Muscle layer of duodenum (tissue), 2 donors: Measurements from ENCODE around the gene ARID3A.

Source experiments
- H3K27ac ChIP-seq: one replicate; pipeline ENCODE4 v1.7.0; 2013; ENCODE audit warnings: mild to moderate bottlenecking, low read length
- H3K27me3 ChIP-seq: one replicate; pipeline ENCODE4 v1.7.0; 2013; ENCODE audit warnings: low read depth, mild to moderate bottlenecking, control low read depth, low read length
- H3K36me3 ChIP-seq, 2 donors: one replicate each; pipeline ENCODE4 v1.7.0; 2013; ENCODE audit warnings: low read length in 2 of 2, control low read depth in 1 of 2, mild to moderate bottlenecking in 1 of 2; ENCODE audit not compliant: insufficient read depth in 2 of 2, control insufficient read depth in 1 of 2
- H3K4me1 ChIP-seq, 2 donors: one replicate each; pipeline ENCODE4 v1.7.0; 2013; ENCODE audit warnings: low read length in 2 of 2, mild to moderate bottlenecking in 2 of 2, control low read depth in 1 of 2, moderate library complexity in 1 of 2; ENCODE audit not compliant: insufficient read depth in 2 of 2, control insufficient read depth in 1 of 2
- H3K4me3 ChIP-seq, 2 donors: one replicate each; pipeline ENCODE4 v1.7.0; 2013; ENCODE audit warnings: low read length in 2 of 2, low read depth in 1 of 2, mild to moderate bottlenecking in 1 of 2
- H3K9me3 ChIP-seq, 2 donors: one replicate each; pipeline ENCODE4 v1.7.0; 2013; ENCODE audit warnings: low read length in 2 of 2, control low read depth in 1 of 2, mild to moderate bottlenecking in 1 of 2; ENCODE audit not compliant: control insufficient read depth in 1 of 2
- donor health status: healthy.

Gene ARID3A

DNA sequence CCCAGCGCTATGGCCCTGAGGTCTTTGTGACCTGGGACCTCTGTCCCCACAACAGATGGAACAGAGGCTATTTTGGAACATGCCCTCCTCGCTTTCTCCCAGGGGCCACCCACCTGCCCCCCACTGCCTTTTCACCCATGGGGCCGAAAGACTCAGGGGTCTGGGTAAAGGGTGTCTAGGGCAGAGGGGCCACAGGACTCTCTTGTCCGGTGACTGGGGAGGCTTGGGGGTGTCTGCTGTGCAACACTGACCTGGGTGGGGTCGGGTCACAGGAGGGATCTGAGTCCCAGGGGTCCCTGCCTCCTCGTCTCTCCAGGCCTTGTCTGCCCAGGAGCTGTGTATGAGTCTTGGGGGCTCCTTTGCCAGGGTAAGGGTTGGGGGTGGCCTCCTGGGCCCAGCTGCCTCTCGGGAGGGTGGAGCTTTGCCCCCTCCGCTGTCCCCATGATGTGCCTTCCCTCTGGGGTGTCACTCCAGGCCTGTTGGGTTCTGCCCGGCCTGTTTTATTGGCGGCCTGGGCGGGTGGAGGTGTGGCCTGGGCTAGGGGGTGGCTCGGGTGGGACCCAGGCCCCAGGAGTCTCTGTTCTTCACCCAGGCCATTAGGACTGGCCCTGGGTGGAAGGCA, 2.1 kb downstream of the ARID3A start:
- no peak overlapping the region for H3K27ac ChIP-seq
- H3K4me3 ChIP-seq, result no peak overlapping the region
- peaks cover 0 to 28% of the 10 kb centered on the region in 2 donors for H3K4me1 ChIP-seq
- no peaks in the 10 kb centered on the region for H3K27me3 ChIP-seq
- no peaks in the 10 kb centered on the region for H3K9me3 ChIP-seq
- H3K36me3 ChIP-seq, result peaks cover 0 to 7% of the 10 kb centered on the region in 2 donors

DNA sequence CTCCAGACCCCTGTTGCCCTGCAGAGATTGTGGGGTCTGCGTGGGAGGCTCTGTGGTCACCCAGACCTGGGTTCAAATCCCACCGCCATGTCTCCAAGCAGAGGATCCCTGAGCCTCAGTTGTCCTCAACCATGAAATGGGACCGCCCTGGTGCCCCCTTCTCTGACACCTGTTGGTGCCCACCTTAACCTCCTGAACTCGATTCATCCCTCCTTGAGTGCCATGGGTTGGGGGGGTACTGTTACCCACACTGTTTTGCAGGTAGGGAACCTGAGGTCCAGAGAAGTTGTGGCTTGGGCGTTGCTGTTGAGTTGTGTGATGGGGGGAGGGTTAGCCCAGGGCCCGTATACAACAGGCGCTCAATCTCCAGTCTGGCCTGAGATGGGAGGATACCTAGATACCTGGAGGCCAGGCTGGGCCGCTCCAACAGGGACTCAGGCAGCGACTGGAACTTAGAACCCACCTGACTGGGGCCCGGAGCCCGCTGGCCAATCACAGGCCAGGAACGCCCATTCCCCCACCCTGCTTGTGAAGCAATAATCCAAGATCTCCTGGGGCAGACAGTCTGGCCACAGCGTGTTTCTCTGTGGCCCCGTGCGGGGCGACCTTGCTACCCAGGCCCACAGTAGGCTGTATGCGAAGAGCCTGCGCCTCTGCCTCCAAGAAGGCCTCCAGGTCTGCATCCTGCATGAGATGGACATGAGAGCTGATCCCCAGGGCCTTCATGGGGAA, 2.8 kb downstream of the ARID3A start:
- Histone ChIP-seq H3K9me3 (no peaks in the 10 kb centered on the region), H3K4me1 (peaks cover 0 to 35% of the 10 kb centered on the region in 2 donors), H3K36me3 (peaks cover 0 to 7% of the 10 kb centered on the region in 2 donors), H3K27ac (no peak overlapping the region), H3K4me3 (no peak overlapping the region), H3K27me3 (no peaks in the 10 kb centered on the region)

DNA sequence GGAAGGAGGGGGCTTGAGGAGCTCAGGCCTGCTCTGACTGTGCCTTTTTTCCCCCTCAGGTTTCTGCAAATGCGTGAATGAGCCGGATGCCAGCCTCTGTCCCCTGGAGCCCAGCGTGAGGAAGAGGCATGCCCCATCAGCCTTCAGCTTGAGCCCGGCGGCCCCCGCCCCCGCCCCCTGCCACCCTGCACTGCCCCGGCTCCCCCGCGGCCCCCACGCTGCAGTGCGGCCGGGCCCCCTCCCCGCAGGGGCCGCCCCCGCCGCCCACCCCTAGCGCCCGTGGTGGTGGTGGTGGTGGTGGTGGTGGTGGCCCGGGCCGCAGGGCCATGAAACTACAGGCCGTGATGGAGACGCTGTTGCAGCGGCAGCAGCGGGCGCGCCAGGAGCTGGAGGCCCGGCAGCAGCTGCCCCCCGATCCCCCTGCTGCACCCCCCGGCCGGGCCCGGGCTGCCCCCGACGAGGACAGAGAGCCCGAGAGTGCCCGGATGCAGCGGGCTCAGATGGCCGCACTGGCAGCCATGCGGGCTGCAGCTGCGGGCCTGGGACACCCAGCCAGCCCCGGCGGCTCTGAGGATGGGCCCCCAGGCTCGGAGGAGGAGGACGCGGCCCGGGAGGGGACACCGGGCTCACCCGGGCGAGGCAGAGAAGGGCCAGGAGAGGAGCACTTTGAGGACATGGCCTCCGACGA, 3.5 kb downstream of the ARID3A start:
- H3K27ac ChIP-seq, result no peak overlapping the region
- H3K27me3 ChIP-seq, result no peaks in the 10 kb centered on the region
- no peaks in the 10 kb centered on the region for H3K9me3 ChIP-seq
- peaks cover 0 to 7% of the 10 kb centered on the region in 2 donors for H3K36me3 ChIP-seq
- H3K4me3 ChIP-seq, result no peak overlapping the region
- H3K4me1 ChIP-seq, result peaks cover 0 to 42% of the 10 kb centered on the region in 2 donors

DNA sequence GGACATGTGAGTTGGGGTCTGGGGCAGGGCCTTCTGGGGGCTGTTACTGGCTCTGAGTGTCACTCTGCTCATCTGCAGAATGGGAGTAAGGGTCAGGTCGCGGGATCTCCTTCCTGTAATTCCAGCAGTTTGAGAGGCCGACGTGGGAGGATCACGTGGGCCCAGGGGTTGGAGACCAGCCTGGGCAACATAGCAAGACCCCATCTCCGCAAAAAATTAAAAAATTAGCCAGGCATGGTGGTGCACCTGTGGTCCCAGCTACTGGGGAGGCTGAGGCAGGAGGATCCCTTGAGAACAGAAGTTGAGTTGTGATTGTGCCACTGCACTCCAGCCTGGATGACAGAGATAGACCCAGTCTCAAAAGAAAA, 4.0 kb downstream of the ARID3A start:
- Histone ChIP-seq H3K9me3 (no peaks in the 10 kb centered on the region), H3K4me1 (peaks cover 0 to 42% of the 10 kb centered on the region in 2 donors), H3K27me3 (no peaks in the 10 kb centered on the region), H3K27ac (no peak overlapping the region), H3K4me3 (no peak overlapping the region), H3K36me3 (peaks cover 0 to 7% of the 10 kb centered on the region in 2 donors)

DNA sequence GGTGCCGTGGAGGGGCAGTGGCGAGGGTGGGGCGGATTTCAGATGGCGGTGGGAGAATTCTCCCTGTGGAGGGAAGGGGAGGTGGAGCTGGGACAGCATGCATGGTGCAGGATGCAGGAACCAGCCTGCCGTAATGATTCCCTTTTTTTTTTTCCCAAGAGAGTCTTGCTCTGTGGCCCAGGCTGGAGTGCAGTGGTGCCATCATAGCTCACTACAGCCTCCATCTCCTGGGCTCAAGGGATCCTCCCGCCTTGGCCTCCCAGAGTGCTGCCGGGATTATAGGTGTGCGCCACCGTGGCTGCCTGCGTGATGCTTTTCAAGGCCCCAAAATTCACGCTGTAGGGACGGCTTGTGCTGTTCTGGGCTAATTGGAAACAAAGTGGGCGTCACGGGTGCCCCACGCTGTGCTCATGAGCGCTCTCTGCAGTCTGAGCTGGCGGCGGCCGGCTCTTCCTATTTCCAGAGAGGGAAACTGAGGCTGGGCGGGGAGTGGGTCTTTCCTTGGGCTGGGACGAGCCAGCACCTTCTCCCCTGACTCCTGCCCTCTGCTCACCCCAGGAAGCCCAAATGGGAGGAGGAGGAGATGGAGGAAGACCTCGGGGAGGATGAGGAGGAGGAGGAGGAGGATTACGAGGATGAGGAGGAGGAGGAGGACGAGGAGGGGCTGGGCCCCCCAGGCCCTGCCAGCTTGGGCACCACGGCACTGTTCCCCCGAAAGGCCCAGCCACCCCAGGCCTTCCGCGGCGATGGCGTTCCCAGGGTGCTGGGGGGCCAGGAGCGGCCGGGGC, 6.2 kb downstream of the ARID3A start:
- peak overlapping the region in 1 of 2 donors; percentile 19 for H3K4me3 ChIP-seq
- no peak overlapping the region for H3K27ac ChIP-seq

DNA sequence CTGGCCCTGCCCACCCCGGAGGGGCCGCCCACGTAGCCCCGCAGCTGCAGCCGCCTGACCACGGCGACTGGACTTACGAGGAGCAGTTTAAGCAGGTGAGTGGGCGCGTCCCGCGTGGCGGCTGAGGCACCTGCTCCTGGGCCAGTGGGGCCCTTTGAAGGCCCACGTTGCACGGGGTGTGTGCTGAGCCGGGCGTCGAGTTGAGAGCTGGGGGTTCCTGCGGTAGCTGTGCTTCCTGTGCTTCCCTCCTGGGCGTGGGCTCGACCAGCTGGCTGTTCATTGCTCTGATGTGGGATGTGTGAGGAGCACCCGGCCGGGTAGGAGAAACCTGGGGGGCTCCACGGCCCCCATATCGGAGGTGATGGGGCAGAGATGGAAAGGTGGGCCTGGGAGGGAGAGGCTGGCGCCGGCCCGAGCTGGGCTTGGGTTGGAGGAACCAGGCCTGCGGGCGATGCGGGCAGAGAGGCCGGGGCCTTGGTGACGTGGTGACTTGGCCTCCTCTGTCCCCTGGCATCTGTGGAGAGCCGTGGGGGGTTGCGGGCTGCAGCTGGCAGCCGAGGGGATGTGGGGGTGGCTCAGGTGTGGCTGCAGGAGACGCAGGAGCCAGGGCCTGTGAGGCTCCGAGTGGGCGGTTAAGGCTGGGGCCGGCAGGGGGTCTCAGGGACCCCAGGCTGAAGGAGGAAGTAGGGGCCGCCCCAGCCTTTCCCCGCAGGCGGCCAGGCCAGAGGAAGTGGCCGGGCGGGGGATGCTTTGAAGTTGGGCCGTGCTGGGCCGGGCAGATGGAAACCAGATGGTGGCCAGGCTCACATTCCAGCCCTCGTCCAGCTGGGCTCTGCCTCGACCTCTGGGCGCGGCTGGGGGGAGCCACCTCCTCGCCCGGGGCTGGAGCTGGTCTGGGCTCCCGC, 7.1 kb downstream of the ARID3A start:
- no peaks in the 10 kb centered on the region for H3K9me3 ChIP-seq
- H3K4me3 ChIP-seq, result peak overlapping the region in 1 of 2 donors; percentile 19
- no peaks in the 10 kb centered on the region for H3K27me3 ChIP-seq
- H3K36me3 ChIP-seq, result peaks cover 0 to 7% of the 10 kb centered on the region in 2 donors
- H3K27ac ChIP-seq, result no peak overlapping the region
- H3K4me1 ChIP-seq, result peaks cover 0 to 39% of the 10 kb centered on the region in 2 donors

More for the DNA sequence above, 6.2 kb downstream of the ARID3A start:
- H3K4me1 ChIP-seq, result peaks cover 0 to 46% of the 10 kb centered on the region in 2 donors
- no peaks in the 10 kb centered on the region for H3K9me3 ChIP-seq
- H3K27me3 ChIP-seq, result no peaks in the 10 kb centered on the region
- H3K36me3 ChIP-seq, result peaks cover 0 to 7% of the 10 kb centered on the region in 2 donors

GRCh38 chr19:933553-933882, 7.7 kb downstream of the ARID3A start:
- Histone ChIP-seq H3K27me3 (no peaks in the 10 kb centered on the region), H3K4me3 (peak overlapping the region in 1 of 2 donors; percentile 19), H3K4me1 (peaks cover 0 to 36% of the 10 kb centered on the region in 2 donors), H3K36me3 (peaks cover 0 to 7% of the 10 kb centered on the region in 2 donors), H3K9me3 (no peaks in the 10 kb centered on the region), H3K27ac (no peak overlapping the region)

DNA sequence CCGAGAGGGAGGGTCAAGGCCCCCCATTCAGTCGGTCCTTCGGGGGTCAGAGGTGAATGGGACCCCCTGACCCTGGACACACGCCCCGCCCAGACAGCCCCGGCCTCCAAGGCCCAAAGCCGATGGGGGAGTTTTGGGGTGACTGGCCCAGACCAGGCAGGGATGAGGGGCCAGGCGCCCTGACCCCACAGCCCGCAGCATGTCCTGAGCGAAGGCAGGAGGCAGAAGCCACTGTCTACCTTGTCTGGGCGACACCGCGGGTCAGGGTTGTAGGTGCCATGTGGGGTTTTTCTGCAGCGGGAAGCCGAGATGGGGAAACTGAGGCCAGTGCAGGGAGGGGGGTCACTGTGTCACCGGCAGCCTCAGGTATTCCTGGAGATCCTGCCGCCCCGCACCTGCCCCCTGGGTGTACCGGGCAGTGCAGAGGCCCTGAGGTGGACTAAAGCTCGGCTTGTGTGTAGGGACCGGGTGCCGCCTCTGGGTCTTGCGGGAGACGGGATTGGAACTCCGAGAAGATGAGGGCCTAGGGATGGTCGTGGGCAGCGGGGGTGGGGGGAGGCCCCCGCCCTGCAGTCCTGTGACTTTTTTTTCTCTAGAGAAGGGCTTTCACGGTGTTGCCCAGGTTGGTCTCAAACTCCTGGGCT, 8.5 kb downstream of the ARID3A start:
- Histone ChIP-seq H3K36me3 (peaks cover 0 to 7% of the 10 kb centered on the region in 2 donors), H3K27me3 (no peaks in the 10 kb centered on the region), H3K4me3 (no peak overlapping the region), H3K9me3 (no peaks in the 10 kb centered on the region), H3K27ac (no peak overlapping the region), H3K4me1 (peaks cover 0 to 36% of the 10 kb centered on the region in 2 donors)

- Histone ChIP-seq H3K4me3 (no peak overlapping the region), H3K36me3 (peaks cover 0 to under 1% of the 10 kb centered on the region in 2 donors), H3K27me3 (no peaks in the 10 kb centered on the region), H3K4me1 (peaks cover 0 to 36% of the 10 kb centered on the region in 2 donors), H3K9me3 (no peaks in the 10 kb centered on the region), H3K27ac (no peak overlapping the region)
Observed at GRCh38 chr19:934865-935479, 9.1 kb downstream of the ARID3A start.

DNA sequence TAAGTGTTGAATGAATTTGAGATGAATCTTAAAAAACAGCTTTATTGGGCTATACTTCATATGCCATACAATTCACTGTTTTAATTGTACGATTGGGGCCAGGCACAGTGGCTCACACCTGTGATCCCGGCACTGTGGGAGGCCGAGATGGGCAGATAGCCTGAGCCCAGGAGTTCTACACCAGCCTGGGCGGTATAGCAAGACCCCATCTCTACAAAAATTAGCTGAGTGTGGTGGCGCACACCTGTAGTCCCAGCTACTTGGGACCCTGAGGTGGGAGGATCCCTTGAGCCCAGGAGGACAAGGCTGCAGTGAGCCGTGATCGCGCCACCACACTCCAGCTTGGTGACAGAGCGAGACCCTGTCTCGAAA, 10.3 kb downstream of the ARID3A start:
- no peaks in the 10 kb centered on the region for H3K27me3 ChIP-seq
- H3K4me1 ChIP-seq, result peaks cover under 1 to 47% of the 10 kb centered on the region in 2 donors
- H3K9me3 ChIP-seq, result no peaks in the 10 kb centered on the region
- no peak overlapping the region for H3K4me3 ChIP-seq
- no peak overlapping the region for H3K27ac ChIP-seq
- no peaks in the 10 kb centered on the region for H3K36me3 ChIP-seq
